GM19455 (cell line): Measurements from ENCODE around the gene FHOD3.
"Not testable (repeated sequence)": the region's sequence is repeated elsewhere in the genome, so short reads cannot be mapped to it uniquely, and the experiment has no call there.

Source experiments
- ATAC-seq: cut with Tn5 transposase; IDR thresholded peaks from one replicate; pipeline ENCODE4 v1.9.1; 2021; ENCODE audit not compliant: unreplicated experiment

Gene FHOD3

GRCh38 chr18:36721351-36721750 is 423.8 kb downstream of the FHOD3 start:
- ATAC-seq, result not testable (repeated sequence)

GRCh38 chr18:36724169-36724568 is 426.7 kb downstream of the FHOD3 start:
- ATAC-seq, result no peak

GRCh38 chr18:36724591-36725001 is 427.1 kb downstream of the FHOD3 start:
- ATAC-seq, result no peak

- ATAC-seq, result no peak
These were observed 430.8 kb downstream of the FHOD3 start for GRCh38 chr18:36728345-36728744.

- ATAC-seq, result no peak
These were observed 431.7 kb downstream of the FHOD3 start for GRCh38 chr18:36729197-36729596.

GRCh38 chr18:36732264-36732663 is 434.8 kb downstream of the FHOD3 start:
- ATAC-seq, result no peak

- ATAC-seq, result no peak
These were observed 435.6 kb downstream of the FHOD3 start for GRCh38 chr18:36733150-36733549.

- ATAC-seq, result no peak
These were observed 437.1 kb downstream of the FHOD3 start for GRCh38 chr18:36734596-36734995.

GRCh38 chr18:36735130-36735529 is 437.6 kb downstream of the FHOD3 start:
- no peak for ATAC-seq

GRCh38 chr18:36736094-36736493 is 438.6 kb downstream of the FHOD3 start:
- ATAC-seq, result no peak

- no peak for ATAC-seq
These were observed 439.8 kb downstream of the FHOD3 start for GRCh38 chr18:36737316-36737715.

GRCh38 chr18:36744261-36744876 is 446.9 kb downstream of the FHOD3 start:
- ATAC-seq, result no peak

GRCh38 chr18:36745219-36745975 is 447.9 kb downstream of the FHOD3 start:
- ATAC-seq, result no peak

- no peak for ATAC-seq
These were observed 455.7 kb downstream of the FHOD3 start for GRCh38 chr18:36752929-36753865.

GRCh38 chr18:36756242-36756641 is 458.7 kb downstream of the FHOD3 start:
- ATAC-seq, result no peak

- ATAC-seq, result no peak
These were observed 459.6 kb downstream of the FHOD3 start for GRCh38 chr18:36757081-36757480.

GRCh38 chr18:36757991-36758390 is 460.5 kb downstream of the FHOD3 start:
- no peak for ATAC-seq

- ATAC-seq, result no peak
These were observed 461.1 kb downstream of the FHOD3 start for GRCh38 chr18:36758623-36759022.

GRCh38 chr18:36759167-36759776 is 461.8 kb downstream of the FHOD3 start:
- ATAC-seq, result no peak

GRCh38 chr18:36760598-36760997 is 463.1 kb downstream of the FHOD3 start:
- no peak for ATAC-seq

- no peak for ATAC-seq
These were observed 463.7 kb downstream of the FHOD3 start for GRCh38 chr18:36761186-36761698.
